ENCODE data around the gene CPPED1.
A peak's percentile ranks its signal among the peaks of the same experiment; 100 is the strongest.

CPPED1 gene

GRCh38 chr16:12637002-12637401 is 166.7 kb downstream of the CPPED1 start:
- Histone ChIP-seq H3K4me3 (no peak overlapping the region), H3K27ac (no peak overlapping the region)
- no peak for DNase-seq (ENCODE audit: low spot score)
- TF ChIP-seq CTCF (IDR thresholded peaks at IDR 0.05): no peak

GRCh38 chr16:12629271-12629670 is 174.4 kb downstream of the CPPED1 start:
- peak; percentile 21 for DNase-seq (ENCODE audit: low spot score)
- H3K27ac ChIP-seq: no peak overlapping the region
- no peak overlapping the region for H3K4me3 ChIP-seq
- TF ChIP-seq CTCF (IDR thresholded peaks at IDR 0.05): no peak

GRCh38 chr16:12628536-12628935 is 175.2 kb downstream of the CPPED1 start:
- no peak overlapping the region for H3K27ac ChIP-seq
- TF ChIP-seq CTCF (IDR thresholded peaks at IDR 0.05): no peak
- no peak overlapping the region for H3K4me3 ChIP-seq
- no peak for DNase-seq (ENCODE audit: low spot score)

GRCh38 chr16:12627394-12627793 is 176.3 kb downstream of the CPPED1 start:
- Histone ChIP-seq H3K27ac (no peak overlapping the region), H3K4me3 (no peak overlapping the region)
- TF ChIP-seq CTCF (IDR thresholded peaks at IDR 0.05): no peak
- DNase-seq (ENCODE audit: low spot score): peak; percentile 31

GRCh38 chr16:12626411-12626810 is 177.3 kb downstream of the CPPED1 start:
- Histone ChIP-seq H3K4me3 (no peak overlapping the region), H3K27ac (no peak overlapping the region)
- no peak for TF ChIP-seq CTCF (IDR thresholded peaks at IDR 0.05)
- no peak for DNase-seq (ENCODE audit: low spot score)

GRCh38 chr16:12625716-12626115 is 178.0 kb downstream of the CPPED1 start:
- no peak overlapping the region for H3K27ac ChIP-seq
- TF ChIP-seq CTCF (IDR thresholded peaks at IDR 0.05): no peak
- DNase-seq (ENCODE audit: low spot score): no peak
- no peak overlapping the region for H3K4me3 ChIP-seq

- Histone ChIP-seq H3K4me3 (no peak overlapping the region), H3K27ac (no peak overlapping the region)
- no peak for DNase-seq (ENCODE audit: low spot score)
- TF ChIP-seq CTCF (IDR thresholded peaks at IDR 0.05): no peak
These were observed 178.6 kb downstream of the CPPED1 start for GRCh38 chr16:12625068-12625467.
